ENCODE data around the gene PRCC. TPM values are rescaled to one million over a fixed set of nuclear protein-coding genes. Genes with fewer than 3 reads are reported as not detected.

PRCC gene
- total and polyA plus RNA-seq, 2 of the 8 experiments (the other 6 are each of a cell fraction or from before 2014, with no cell fraction given), result 95.2 to 115 TPM

DNA sequence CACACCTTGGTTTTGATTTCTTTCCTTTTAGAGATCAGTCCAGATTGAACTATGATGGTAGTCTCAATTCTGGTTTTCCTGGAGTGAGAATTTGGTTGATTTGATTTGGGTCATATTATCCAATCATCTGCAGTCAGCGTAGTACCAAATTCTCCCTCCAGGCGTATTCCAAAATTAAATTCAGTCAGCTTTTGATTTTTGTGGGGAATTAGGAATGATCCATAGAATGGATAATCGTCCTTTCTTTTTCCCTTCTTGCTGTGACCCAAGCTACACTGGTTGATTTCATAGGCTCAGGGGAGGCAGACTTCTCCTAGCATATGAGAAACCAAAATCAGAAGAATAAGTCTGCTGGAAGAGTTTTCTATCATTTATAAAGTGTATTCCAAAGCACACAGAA lies 4.9 kb downstream of the PRCC start (continued):
- no peak for TF ChIP-seq CHD7 (IDR thresholded peaks at IDR 0.05; ENCODE audit: insufficient replicate concordance, low read length)
- TF ChIP-seq, protein P1, sequence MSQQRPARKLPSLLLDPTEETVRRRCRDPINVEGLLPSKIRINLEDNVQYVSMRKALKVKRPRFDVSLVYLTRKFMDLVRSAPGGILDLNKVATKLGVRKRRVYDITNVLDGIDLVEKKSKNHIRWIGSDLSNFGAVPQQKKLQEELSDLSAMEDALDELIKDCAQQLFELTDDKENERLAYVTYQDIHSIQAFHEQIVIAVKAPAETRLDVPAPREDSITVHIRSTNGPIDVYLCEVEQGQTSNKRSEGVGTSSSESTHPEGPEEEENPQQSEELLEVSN (IDR thresholded peaks at IDR 0.05), result no peak
- no peak for TF ChIP-seq CHD1 (IDR thresholded peaks at IDR 0.05; ENCODE audit: low read depth, low read length)
- no peak for TF ChIP-seq SP1 (IDR thresholded peaks at IDR 0.05; ENCODE audit: low read depth, low read length)
- TF ChIP-seq EP300 (IDR thresholded peaks at IDR 0.05; ENCODE audit: borderline replicate concordance in 1 of 2, low read depth in 2 of 2, low read length in 2 of 2), result no peak
- TF ChIP-seq YY1 (IDR thresholded peaks at IDR 0.05; ENCODE audit: low read depth, low read length), result no peak
